HCT116 (cell line): ENCODE measurements around the gene CASP1.

Experiments
- CTCF ChIP-seq, 3 experiments: fragments of 200-600 bp in 1 of 3; sonication (generic) in 1 of 3; IDR thresholded peaks in 2 of 3; conservative IDR thresholded peaks in 1 of 3; 2 replicates each; pipeline ENCODE4 v1.5.1; 2012 to 2017; ENCODE audit warnings: low read depth in 2 of 3, low read length in 2 of 3, antibody characterized with exemption in 1 of 3, borderline replicate concordance in 1 of 3, control low read depth in 1 of 3, mild to moderate bottlenecking in 1 of 3, mixed read lengths in 1 of 3, mixed run types in 1 of 3, moderate library complexity in 1 of 3; ENCODE audit not compliant: insufficient read depth in 1 of 3
- EZH2 ChIP-seq: fragments of 200-600 bp; sonication (generic); IDR thresholded peaks from 2 replicates; pipeline ENCODE4 v1.6.1; 2017; ENCODE audit warnings: antibody characterized with exemption, mixed run types
- EZH2phosphoT487 ChIP-seq: fragments of 200-600 bp; IDR thresholded peaks from 2 replicates; pipeline ENCODE4 v1.6.1; 2018; ENCODE audit warnings: antibody characterized with exemption, borderline replicate concordance
- POLR2A ChIP-seq: IDR thresholded peaks from 2 replicates; pipeline ENCODE4 v1.7.0; 2011; ENCODE audit warnings: borderline replicate concordance; ENCODE audit not compliant: insufficient read depth, insufficient read length; ENCODE audit errors: extremely low read depth
- POLR2AphosphoS5 ChIP-seq: IDR thresholded peaks from 2 replicates; pipeline ENCODE4 v1.6.1; 2011; ENCODE audit warnings: mild to moderate bottlenecking, low read depth, low read length, moderate library complexity
- REST ChIP-seq: IDR thresholded peaks from 2 replicates; pipeline ENCODE4 v1.6.1; 2012; ENCODE audit warnings: low read depth
- TF ChIP-seq, protein P1 (sequence below): IDR thresholded peaks from 2 replicates; pipeline ENCODE4 v1.6.1; 2012

GRCh38 chr11:105057432-105057831 is 22.5 kb upstream of the CASP1 start:
- TF ChIP-seq REST: no peak
- no peak for TF ChIP-seq CTCF (IDR thresholded peaks at IDR 0.05 in 2 of 3, conservative IDR thresholded peaks at IDR 0.05 in 1 of 3; ENCODE audit: borderline replicate concordance in 1 of 3, insufficient read depth in 1 of 3, low read depth in 2 of 3, low read length in 2 of 3)
- TF ChIP-seq POLR2AphosphoS5: no peak
- no peak for TF ChIP-seq EZH2
- TF ChIP-seq EZH2phosphoT487: no peak
- TF ChIP-seq, protein P1, sequence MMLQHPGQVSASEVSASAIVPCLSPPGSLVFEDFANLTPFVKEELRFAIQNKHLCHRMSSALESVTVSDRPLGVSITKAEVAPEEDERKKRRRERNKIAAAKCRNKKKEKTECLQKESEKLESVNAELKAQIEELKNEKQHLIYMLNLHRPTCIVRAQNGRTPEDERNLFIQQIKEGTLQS: no peak
- TF ChIP-seq POLR2A: no peak
